CD4-positive, alpha-beta T cell treated with Interferon gamma for 1 hour (primary cell): ENCODE measurements around the gene AHI1.

ENCODE experiments used
- DNase-seq: peaks from one replicate; pipeline ENCODE4 v3.0.0-alpha.2; 2020

Gene AHI1

GRCh38 chr6:135323979-135324378 lies 173.6 kb downstream of the AHI1 start:
- DNase-seq, result no peak

- DNase-seq, result no peak
These were observed 174.3 kb downstream of the AHI1 start for GRCh38 chr6:135323202-135323668.

GRCh38 chr6:135322427-135323201 lies 174.9 kb downstream of the AHI1 start:
- no peak for DNase-seq

GRCh38 chr6:135320721-135321621 lies 176.6 kb downstream of the AHI1 start:
- no peak for DNase-seq

- no peak for DNase-seq
These were observed 177.7 kb downstream of the AHI1 start for GRCh38 chr6:135319819-135320218.

- DNase-seq, result no peak
These were observed 178.6 kb downstream of the AHI1 start for GRCh38 chr6:135318738-135319469.

- DNase-seq, result no peak
These were observed 183.0 kb downstream of the AHI1 start for GRCh38 chr6:135314543-135314942.

GRCh38 chr6:135311446-135312200 lies 185.9 kb downstream of the AHI1 start:
- DNase-seq, result no peak

- DNase-seq, result no peak
These were observed 187.2 kb downstream of the AHI1 start for GRCh38 chr6:135310291-135310690.

GRCh38 chr6:135306740-135307420 lies 190.7 kb downstream of the AHI1 start:
- no peak for DNase-seq

- DNase-seq, result no peak
These were observed 191.4 kb downstream of the AHI1 start for GRCh38 chr6:135306166-135306565.

GRCh38 chr6:135305684-135306083 lies 191.9 kb downstream of the AHI1 start:
- no peak for DNase-seq

- DNase-seq, result no peak
These were observed 192.7 kb downstream of the AHI1 start for GRCh38 chr6:135304883-135305282.

GRCh38 chr6:135301304-135301703 lies 196.2 kb downstream of the AHI1 start:
- no peak for DNase-seq

GRCh38 chr6:135300576-135300975 lies 197.0 kb downstream of the AHI1 start:
- DNase-seq, result no peak

GRCh38 chr6:135299256-135299655 lies 198.3 kb downstream of the AHI1 start:
- no peak for DNase-seq

GRCh38 chr6:135298455-135298854 lies 199.1 kb downstream of the AHI1 start:
- no peak for DNase-seq

- no peak for DNase-seq
These were observed 200.8 kb downstream of the AHI1 start for GRCh38 chr6:135296715-135297114.

GRCh38 chr6:135295085-135295484 lies 202.5 kb downstream of the AHI1 start:
- DNase-seq, result no peak

GRCh38 chr6:135291288-135292076 lies 206.1 kb downstream of the AHI1 start:
- no peak for DNase-seq

- DNase-seq, result no peak
These were observed 207.7 kb downstream of the AHI1 start for GRCh38 chr6:135289816-135290215.
